CD4-positive, alpha-beta memory T cell (primary cell): ENCODE results near the gene LSM10. TPM values are rescaled to one million over a fixed set of nuclear protein-coding genes. Genes with fewer than 3 reads are reported as not detected.

Experiments used
- CTCF ChIA-PET: fragments of 350-600 bp; sonication (Branson Sonifier 250); formaldehyde crosslinking; loops from one replicate; lab custom pipeline; 2021; ENCODE audit warnings: inconsistent platforms; ENCODE audit not compliant: partially characterized antibody; lab: Charles Lee
- POLR2A ChIA-PET: fragments of 350-600 bp; sonication (Branson Sonifier 250); formaldehyde crosslinking; loops from one replicate; lab custom pipeline; 2021; ENCODE audit not compliant: partially characterized antibody; lab: Charles Lee
- DNase-seq, 5 donors: peaks; one replicate each; pipeline versions ENCODE4 v3.0.0 to v3.0.0-alpha.2; 2020 to 2022; ENCODE audit warnings: mixed read lengths in 1 of 5
- H3K27ac ChIP-seq: one replicate; pipeline ENCODE4 v1.7.0; 2013; ENCODE audit warnings: low read depth, low read length
- H3K27me3 ChIP-seq: 2 replicates; pipeline ENCODE4 v1.7.0; 2013; ENCODE audit warnings: mild to moderate bottlenecking, low read length, moderate library complexity; ENCODE audit not compliant: insufficient read depth
- H3K36me3 ChIP-seq: 2 replicates; pipeline ENCODE4 v1.7.0; 2013; ENCODE audit warnings: mild to moderate bottlenecking, low read length, moderate library complexity; ENCODE audit not compliant: insufficient read depth
- H3K4me1 ChIP-seq: 2 replicates; pipeline ENCODE4 v1.7.0; 2013; ENCODE audit warnings: mild to moderate bottlenecking, low read length, moderate library complexity; ENCODE audit not compliant: insufficient read depth
- H3K4me3 ChIP-seq, 2 donors: one replicate each; pipeline ENCODE4 v1.7.0; 2013; ENCODE audit warnings: low read length in 2 of 2, mild to moderate bottlenecking in 1 of 2
- H3K9me3 ChIP-seq, 2 donors: one replicate each; pipeline ENCODE4 v1.7.0; 2013; ENCODE audit warnings: low read length in 2 of 2, control low read depth in 1 of 2; ENCODE audit not compliant: control insufficient read depth in 1 of 2
- H3K27ac Mint-ChIP-seq, 7 donors: one replicate each; pipeline ENCODE4 v1.8.0; 2020 to 2021; ENCODE audit warnings: mixed read lengths in 7 of 7, mild to moderate bottlenecking in 6 of 7, inconsistent platforms in 3 of 7, moderate library complexity in 3 of 7
- H3K27me3 Mint-ChIP-seq, 2 donors: one replicate each; pipeline ENCODE4 v1.8.0; 2020 to 2021; ENCODE audit warnings: mixed read lengths in 2 of 2
- H3K36me3 Mint-ChIP-seq, 2 donors: one replicate each; pipeline ENCODE4 v1.8.0; 2020 to 2021; ENCODE audit warnings: mixed read lengths in 2 of 2, inconsistent platforms in 1 of 2, mild to moderate bottlenecking in 1 of 2
- H3K4me1 Mint-ChIP-seq, 4 donors: one replicate each; pipeline ENCODE4 v1.8.0; 2020 to 2021; ENCODE audit warnings: mixed read lengths in 4 of 4, mild to moderate bottlenecking in 1 of 4
- H3K4me3 Mint-ChIP-seq, 8 donors: one replicate each; pipeline ENCODE4 v1.8.0; 2020 to 2021; ENCODE audit warnings: mixed read lengths in 8 of 8, mild to moderate bottlenecking in 7 of 8, moderate library complexity in 6 of 8, inconsistent platforms in 3 of 8
- H3K9me3 Mint-ChIP-seq, 8 donors: one replicate each; pipeline ENCODE4 v1.8.0; 2020 to 2021; ENCODE audit warnings: mixed read lengths in 8 of 8, mild to moderate bottlenecking in 5 of 8, inconsistent platforms in 3 of 8, moderate library complexity in 1 of 8
- intact Hi-C: fragments of 100-400 bp; cut with micrococcal nuclease; formaldehyde crosslinking; loops from one replicate; pipeline ENCODE4 v1.15.1; 2023
- polyA plus RNA-seq, 2 donors: library from polyadenylated mRNA; unstranded; fragments of 300-500 nt; fragmentation: Illumina TruSeq; gene quantifications; one replicate each; pipeline ENCODE4 v1.2.3, GENCODE V29; 2021
- total RNA-seq, 2 experiments: library from RNA; stranded (reverse); gene quantifications; one replicate each; pipeline ENCODE4 v1.2.3, GENCODE V29; 2021

Gene LSM10
- total RNA-seq (10 to 100 TPM; 51.0 to 53.0 TPM), polyA plus RNA-seq (100 to 1,000 TPM; 112 to 187 TPM)

DNA sequence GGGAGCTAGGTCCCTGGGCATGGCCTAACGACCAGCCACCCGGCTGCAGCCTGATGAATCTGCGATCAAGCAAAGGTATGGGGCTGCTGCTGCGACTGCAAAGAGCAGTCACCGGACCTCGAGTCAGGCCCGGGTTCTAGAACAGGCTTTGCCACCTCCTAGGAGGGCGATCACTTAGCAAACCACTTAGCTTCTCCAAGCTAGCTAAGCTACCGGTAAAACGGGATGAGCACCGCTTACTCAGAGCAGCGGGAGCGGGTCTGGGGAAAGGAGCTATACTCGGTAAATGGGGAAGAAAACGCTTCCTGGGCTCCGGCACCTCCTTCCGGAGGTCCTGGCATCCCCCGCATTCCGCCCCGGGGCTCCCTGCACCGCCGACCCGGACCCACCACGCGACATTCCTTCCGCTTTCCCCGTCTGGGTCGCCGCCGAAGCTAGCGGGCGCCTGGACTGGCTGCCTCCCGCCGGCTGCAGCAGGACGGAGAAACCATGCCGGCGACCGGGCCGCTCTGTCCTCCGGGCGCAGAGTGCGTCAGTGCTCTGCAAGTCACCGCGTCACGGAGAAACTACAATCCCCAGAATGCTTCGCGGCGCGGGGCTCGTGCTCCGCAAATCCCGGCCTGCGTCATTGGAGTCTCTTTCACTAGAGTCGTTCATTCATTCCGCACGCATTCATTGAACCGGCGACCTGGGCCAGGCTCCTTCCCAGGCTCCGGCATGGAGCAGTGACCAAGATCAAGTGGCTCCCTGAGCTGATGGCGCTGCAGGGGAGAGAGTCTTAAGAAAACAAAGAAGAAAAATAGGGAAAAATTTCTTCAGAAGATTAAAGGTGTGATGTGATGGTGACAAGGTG, at the start of gene LSM10:
LSM10 (minus strand) TSS at position 531 of the 853 bp plus-strand sequence. CDS start 3,779 bp downstream, outside the sequence.
- Histone ChIP-seq H3K4me3 (peak within 1 kb of the TSS; percentile 90 to 97), H3K36me3 (peaks cover 15% of the 10 kb centered on the region), H3K27me3 (no peaks in the 10 kb centered on the region), H3K9me3 (no peaks in the 10 kb centered on the region), H3K4me1 (peaks cover 20% of the 10 kb centered on the region), H3K27ac (peak within 1 kb of the TSS; percentile 90)
- POLR2A ChIA-PET, result interaction anchor here (0.7 to 3.9 kb wide), 19 partner anchors 9 to 309 kb away, joined by 3 to 107 read pairs (median 5); partner anchors contain the start of genes ADPRS, MRPS15, OSCP1 and STK40
- H3K27me3 Mint-ChIP-seq, result no peaks in the 10 kb centered on the region
- H3K36me3 Mint-ChIP-seq, result peaks cover 6 to 15% of the 10 kb centered on the region in 2 donors
- CTCF ChIA-PET, result interaction anchor here (0.9 to 6.1 kb wide), 13 partner anchors 9 to 210 kb away, joined by 3 to 23 read pairs (median 4); partner anchors contain the start of genes SH3D21 and STK40
- peak within 1 kb of the TSS; percentile 95 to 99 (median 98) for H3K4me3 Mint-ChIP-seq
- intact Hi-C loops, result loop anchor here (1.0 kb wide), 4 partner anchors 11 to 76 kb away; no protein-coding TSS in a partner anchor
- peaks cover 13 to 41% (median 26%) of the 10 kb centered on the region in 4 donors for H3K4me1 Mint-ChIP-seq
- peaks cover 0 to 2% (median 0%) of the 10 kb centered on the region in 8 donors for H3K9me3 Mint-ChIP-seq
- DNase-seq, result peak; percentile 85 to 94 (median 86)
- H3K27ac Mint-ChIP-seq, result peak within 1 kb of the TSS; percentile 89 to 100 (median 98)

GRCh38 chr1:36447450-36447849, 49.7 kb upstream of the LSM10 start:
- H3K27me3 ChIP-seq, result no peaks in the 10 kb centered on the region
- H3K27me3 Mint-ChIP-seq, result no peaks in the 10 kb centered on the region
- ChIA-PET POLR2A (no interaction called here), CTCF (no interaction called here)
- H3K4me1 Mint-ChIP-seq, result peaks cover 11 to 22% (median 14%) of the 10 kb centered on the region in 4 donors
- no peaks in the 10 kb centered on the region for H3K9me3 Mint-ChIP-seq
- H3K4me3 ChIP-seq, result no peak overlapping the region
- peaks cover 12% of the 10 kb centered on the region for H3K4me1 ChIP-seq
- H3K36me3 ChIP-seq, result no peaks in the 10 kb centered on the region
- no peak for DNase-seq
- no peak overlapping the region for H3K27ac Mint-ChIP-seq
- intact Hi-C loops, result no loop called here
- H3K4me3 Mint-ChIP-seq, result no peak overlapping the region
- H3K27ac ChIP-seq, result no peak overlapping the region
- H3K9me3 ChIP-seq, result no peaks in the 10 kb centered on the region
- H3K36me3 Mint-ChIP-seq, result peaks cover 0 to 3% of the 10 kb centered on the region in 2 donors

- Histone ChIP-seq H3K9me3 (no peaks in the 10 kb centered on the region), H3K27ac (no peak overlapping the region), H3K4me3 (no peak overlapping the region), H3K4me1 (peaks cover 12% of the 10 kb centered on the region), H3K27me3 (no peaks in the 10 kb centered on the region), H3K36me3 (no peaks in the 10 kb centered on the region)
- Mint-ChIP-seq H3K27ac (no peak overlapping the region), H3K9me3 (no peaks in the 10 kb centered on the region), H3K4me3 (no peak overlapping the region), H3K27me3 (no peaks in the 10 kb centered on the region), H3K36me3 (peaks cover 0 to 3% of the 10 kb centered on the region in 2 donors), H3K4me1 (peaks cover 11 to 19% (median 12%) of the 10 kb centered on the region in 4 donors)
- no peak for DNase-seq
- ChIA-PET CTCF (no interaction called here), POLR2A (no interaction called here)
- intact Hi-C loops, result no loop called here
Measured at GRCh38 chr1:36446746-36447145, 49.0 kb upstream of the LSM10 start.

DNA sequence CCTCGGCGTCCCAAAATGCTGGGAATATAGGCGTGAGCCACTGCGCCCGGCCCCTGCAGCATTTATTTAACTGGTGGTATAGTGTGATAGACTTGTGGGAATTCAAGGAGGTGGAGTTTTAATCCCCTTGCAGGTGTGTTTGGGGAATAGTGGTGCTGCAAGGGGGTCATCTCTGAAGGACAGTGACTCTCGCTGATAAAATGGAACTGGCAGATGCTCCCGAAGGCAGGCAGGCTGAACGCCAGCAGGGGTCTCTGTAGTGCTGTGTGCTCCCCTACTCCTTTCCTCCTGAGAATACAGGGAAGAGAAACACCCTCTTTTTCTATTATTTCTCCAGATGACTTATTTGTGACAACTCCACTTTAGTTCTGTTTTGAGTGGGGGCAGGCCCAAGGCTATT, 48.6 kb upstream of the LSM10 start:
- Mint-ChIP-seq H3K4me1 (peaks cover 7 to 14% (median 8%) of the 10 kb centered on the region in 4 donors), H3K4me3 (no peak overlapping the region), H3K36me3 (peaks cover 0 to 3% of the 10 kb centered on the region in 2 donors), H3K9me3 (no peaks in the 10 kb centered on the region), H3K27ac (no peak overlapping the region), H3K27me3 (no peaks in the 10 kb centered on the region)
- intact Hi-C loops, result no loop called here
- Histone ChIP-seq H3K4me3 (no peak overlapping the region), H3K4me1 (peaks cover 12% of the 10 kb centered on the region), H3K27ac (no peak overlapping the region), H3K9me3 (no peaks in the 10 kb centered on the region), H3K36me3 (no peaks in the 10 kb centered on the region), H3K27me3 (no peaks in the 10 kb centered on the region)
- ChIA-PET POLR2A (no interaction called here), CTCF (no interaction called here)
- no peak for DNase-seq

GRCh38 chr1:36443297-36443696, 45.6 kb upstream of the LSM10 start:
- H3K9me3 Mint-ChIP-seq, result no peaks in the 10 kb centered on the region
- ChIA-PET CTCF (no interaction called here), POLR2A (no interaction called here)

GRCh38 chr1:36442337-36442736, 44.6 kb upstream of the LSM10 start:
- no peak overlapping the region for H3K4me3 ChIP-seq
- POLR2A ChIA-PET, result no interaction called here
- Mint-ChIP-seq H3K4me3 (no peak overlapping the region), H3K9me3 (no peaks in the 10 kb centered on the region), H3K4me1 (no peaks in the 10 kb centered on the region), H3K36me3 (no peaks in the 10 kb centered on the region), H3K27ac (no peak overlapping the region), H3K27me3 (no peaks in the 10 kb centered on the region)
- H3K9me3 ChIP-seq, result no peaks in the 10 kb centered on the region
- intact Hi-C loops, result no loop called here
- no peaks in the 10 kb centered on the region for H3K4me1 ChIP-seq
- CTCF ChIA-PET, result interaction anchor here (0.7 to 1.1 kb wide), 2 partner anchors 40 to 73 kb away, joined by 3 read pairs; no protein-coding TSS in a partner anchor
- no peaks in the 10 kb centered on the region for H3K36me3 ChIP-seq
- H3K27me3 ChIP-seq, result no peaks in the 10 kb centered on the region
- H3K27ac ChIP-seq, result no peak overlapping the region
- DNase-seq, result no peak

More at GRCh38 chr1:36443297-36443696, 45.6 kb upstream of the LSM10 start:
- H3K36me3 Mint-ChIP-seq, result no peaks in the 10 kb centered on the region
- Histone ChIP-seq H3K36me3 (no peaks in the 10 kb centered on the region), H3K9me3 (no peaks in the 10 kb centered on the region), H3K27me3 (no peaks in the 10 kb centered on the region), H3K4me3 (no peak overlapping the region), H3K27ac (no peak overlapping the region), H3K4me1 (no peaks in the 10 kb centered on the region)
- intact Hi-C loops, result no loop called here
- H3K4me1 Mint-ChIP-seq, result no peaks in the 10 kb centered on the region
- H3K4me3 Mint-ChIP-seq, result no peak overlapping the region
- no peak overlapping the region for H3K27ac Mint-ChIP-seq
- no peak for DNase-seq
- H3K27me3 Mint-ChIP-seq, result no peaks in the 10 kb centered on the region

DNA sequence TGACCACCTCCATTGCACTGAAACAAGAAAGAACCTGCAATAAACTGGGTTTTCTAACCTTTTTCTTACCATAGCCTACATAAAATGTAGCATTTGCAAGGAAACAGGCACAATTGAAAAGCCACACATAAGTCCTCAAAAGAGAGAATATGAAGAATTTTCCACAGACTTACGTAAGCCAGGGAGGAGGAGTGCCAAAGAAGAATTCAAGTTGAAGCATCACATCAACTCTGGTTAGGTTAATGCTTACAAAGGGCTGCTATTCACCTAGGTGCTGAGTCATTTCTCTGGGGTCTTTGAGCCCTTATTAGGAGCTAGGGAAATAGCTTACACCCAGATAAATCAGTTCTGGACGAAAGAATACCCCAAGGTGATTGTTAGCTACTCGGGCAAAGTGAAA, 42.9 kb upstream of the LSM10 start:
- no peak for DNase-seq
- POLR2A ChIA-PET, result no interaction called here
- no peaks in the 10 kb centered on the region for H3K4me1 ChIP-seq
- Mint-ChIP-seq H3K4me3 (no peak overlapping the region), H3K4me1 (no peaks in the 10 kb centered on the region), H3K9me3 (no peaks in the 10 kb centered on the region), H3K36me3 (no peaks in the 10 kb centered on the region), H3K27ac (no peak overlapping the region), H3K27me3 (no peaks in the 10 kb centered on the region)
- H3K27ac ChIP-seq, result no peak overlapping the region
- no peak overlapping the region for H3K4me3 ChIP-seq
- no peaks in the 10 kb centered on the region for H3K36me3 ChIP-seq
- intact Hi-C loops, result no loop called here
- CTCF ChIA-PET, result interaction anchor here (1.2 kb wide), 1 partner anchor 9 kb away, joined by 4 read pairs; the partner anchor contains the start of gene OSCP1
- H3K27me3 ChIP-seq, result no peaks in the 10 kb centered on the region
- H3K9me3 ChIP-seq, result no peaks in the 10 kb centered on the region
